HEK293 (cell line): ENCODE data around the gene RBCK1.

Source experiments
- GLIS1 ChIP-seq: fragments of 450-650 bp; formaldehyde crosslinking; IDR thresholded peaks from 2 replicates; pipeline ENCODE4 v1.5.1; 2016; ENCODE audit warnings: missing biosample characterization, missing genetic modification characterization
- IKZF3 ChIP-seq: fragments of 450-650 bp; IDR thresholded peaks from 2 replicates; pipeline ENCODE4 v1.5.0; 2018; ENCODE audit warnings: missing biosample characterization, mild to moderate bottlenecking, missing genetic modification characterization, moderate library complexity
- KLF9 ChIP-seq: fragments of 450-650 bp; formaldehyde crosslinking; IDR thresholded peaks from 2 replicates; pipeline ENCODE4 v1.5.1; 2016; ENCODE audit warnings: missing biosample characterization, missing genetic modification characterization, low read depth
- MZF1 ChIP-seq: fragments of 450-650 bp; formaldehyde crosslinking; IDR thresholded peaks from 2 replicates; pipeline ENCODE4 v1.5.1; 2017; ENCODE audit warnings: missing biosample characterization, missing genetic modification characterization, borderline replicate concordance
- PRDM1 ChIP-seq: fragments of 450-650 bp; formaldehyde crosslinking; IDR thresholded peaks from 2 replicates; pipeline ENCODE4; 2016; ENCODE audit warnings: missing biosample characterization, missing genetic modification characterization
- SP2 ChIP-seq: fragments of 450-650 bp; formaldehyde crosslinking; IDR thresholded peaks from 2 replicates; pipeline ENCODE4 v1.5.1; 2016; ENCODE audit warnings: missing biosample characterization, missing genetic modification characterization
- ZBTB8A ChIP-seq: fragments of 450-650 bp; formaldehyde crosslinking; IDR thresholded peaks from 2 replicates; pipeline ENCODE4 v1.5.1; 2016; ENCODE audit warnings: missing biosample characterization, missing genetic modification characterization
- ZNF184 ChIP-seq: fragments of 450-650 bp; IDR thresholded peaks from 2 replicates; pipeline ENCODE4 v1.5.1; 2018; ENCODE audit warnings: missing biosample characterization, mild to moderate bottlenecking, missing genetic modification characterization
- ZNF292 ChIP-seq: fragments of 450-650 bp; formaldehyde crosslinking; IDR thresholded peaks from 2 replicates; pipeline ENCODE4 v1.5.1; 2016; ENCODE audit warnings: low read depth, missing biosample characterization, missing genetic modification characterization, borderline replicate concordance
- ZNF341 ChIP-seq: fragments of 450-650 bp; formaldehyde crosslinking; IDR thresholded peaks from 2 replicates; pipeline ENCODE4; 2016; ENCODE audit warnings: low read depth, missing biosample characterization, missing genetic modification characterization
- ZNF350 ChIP-seq: fragments of 450-650 bp; formaldehyde crosslinking; IDR thresholded peaks from 2 replicates; pipeline ENCODE4 v1.5.0; 2017; ENCODE audit warnings: missing biosample characterization, mild to moderate bottlenecking, missing genetic modification characterization
- ZNF366 ChIP-seq: fragments of 450-650 bp; formaldehyde crosslinking; conservative IDR thresholded peaks from 2 replicates; pipeline ENCODE4 v1.5.1; 2016; ENCODE audit warnings: missing biosample characterization, missing genetic modification characterization
- ZNF404 ChIP-seq: fragments of 450-650 bp; formaldehyde crosslinking; IDR thresholded peaks from 2 replicates; pipeline ENCODE4 v1.5.1; 2017; ENCODE audit warnings: missing biosample characterization, missing genetic modification characterization
- ZNF707 ChIP-seq: fragments of 450-650 bp; formaldehyde crosslinking; IDR thresholded peaks from 2 replicates; pipeline ENCODE4 v1.5.1; 2016; ENCODE audit warnings: missing biosample characterization, missing genetic modification characterization
- ZNF776 ChIP-seq: fragments of 450-650 bp; formaldehyde crosslinking; IDR thresholded peaks from 2 replicates; pipeline ENCODE4 v1.5.0; 2017; ENCODE audit warnings: missing biosample characterization, missing genetic modification characterization, borderline replicate concordance
- ZNF785 ChIP-seq: fragments of 450-650 bp; formaldehyde crosslinking; IDR thresholded peaks from 2 replicates; pipeline ENCODE4 v1.5.1; 2016; ENCODE audit warnings: missing biosample characterization, missing genetic modification characterization
- ZNF791 ChIP-seq: fragments of 450-650 bp; formaldehyde crosslinking; IDR thresholded peaks from 2 replicates; pipeline ENCODE4 v1.5.1; 2016; ENCODE audit warnings: missing biosample characterization, missing genetic modification characterization
- ZXDB ChIP-seq: fragments of 450-650 bp; formaldehyde crosslinking; IDR thresholded peaks from 2 replicates; pipeline ENCODE4 v1.5.1; 2016; ENCODE audit warnings: missing biosample characterization, missing genetic modification characterization
- TF ChIP-seq, protein P1 (sequence below): fragments of 450-650 bp; formaldehyde crosslinking; IDR thresholded peaks from 2 replicates; pipeline ENCODE4 v1.5.1; 2016; ENCODE audit warnings: missing biosample characterization, missing genetic modification characterization
- TF ChIP-seq, protein P2 (sequence below): fragments of 450-650 bp; formaldehyde crosslinking; optimal IDR thresholded peaks from 2 replicates; pipeline ENCODE3; 2016; ENCODE audit warnings: missing biosample characterization, mild to moderate bottlenecking, missing genetic modification characterization
- TF ChIP-seq, protein P3 (sequence below): fragments of 450-650 bp; formaldehyde crosslinking; IDR thresholded peaks from 2 replicates; pipeline ENCODE4 v1.5.1; 2016; ENCODE audit warnings: missing biosample characterization, missing genetic modification characterization
- TF ChIP-seq, protein P4 (sequence below): fragments of 450-650 bp; formaldehyde crosslinking; IDR thresholded peaks from 2 replicates; pipeline ENCODE4 v1.5.1; 2017; ENCODE audit warnings: missing biosample characterization, missing genetic modification characterization
- TF ChIP-seq, protein P5 (sequence below): fragments of 450-650 bp; formaldehyde crosslinking; IDR thresholded peaks from 2 replicates; pipeline ENCODE4 v1.5.1; 2016; ENCODE audit warnings: missing biosample characterization, missing genetic modification characterization
- TF ChIP-seq, protein P6 (sequence below): fragments of 450-650 bp; formaldehyde crosslinking; IDR thresholded peaks from 2 replicates; pipeline ENCODE4 v1.5.1; 2016; ENCODE audit warnings: missing biosample characterization, missing genetic modification characterization

Gene RBCK1

DNA sequence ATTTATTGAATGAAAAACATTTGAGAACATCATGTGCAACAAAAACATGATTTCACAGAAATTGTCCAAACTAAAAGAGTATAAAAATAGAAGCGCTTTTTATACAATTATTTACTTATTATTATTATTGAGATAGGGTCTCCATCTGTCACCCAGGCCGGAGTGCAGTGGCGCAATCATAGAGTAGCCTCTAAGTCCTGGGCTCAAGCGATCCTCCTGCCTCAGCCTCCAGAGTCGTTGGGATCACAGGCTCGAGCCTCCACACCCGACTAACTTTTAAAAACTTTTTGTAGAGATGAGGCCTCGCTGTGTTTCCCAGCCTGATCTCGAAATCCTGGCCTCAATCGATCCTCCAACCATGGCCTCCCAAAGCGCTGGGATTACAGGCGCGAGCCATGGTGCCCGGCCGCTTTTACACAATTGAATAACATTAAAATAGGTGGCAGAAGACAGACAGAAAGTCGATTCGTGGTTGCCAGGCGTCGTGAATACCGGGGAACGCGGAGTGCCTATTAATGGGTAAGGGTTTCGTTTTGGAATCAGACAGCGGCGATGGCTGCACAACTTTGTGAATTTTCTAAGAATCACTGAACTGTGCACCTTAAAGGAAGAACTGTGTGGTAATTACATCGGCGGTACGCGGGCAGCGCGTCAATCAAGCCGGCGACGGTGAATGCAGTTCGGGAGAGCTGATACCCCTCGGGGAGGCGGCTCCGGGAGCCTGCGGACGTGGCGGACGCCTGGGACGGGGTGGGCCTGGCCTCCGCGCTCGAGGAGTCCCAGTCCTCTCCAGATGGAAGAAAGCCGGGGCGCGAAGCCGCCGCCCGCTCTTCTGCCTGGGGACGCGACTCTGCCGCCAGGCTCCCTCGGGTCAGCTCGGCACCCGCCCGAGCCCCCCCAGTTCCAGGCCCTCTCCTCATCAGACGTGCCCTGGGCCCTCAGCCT, 53.4 kb downstream of the RBCK1 start (continued):
- TF ChIP-seq, protein P1, sequence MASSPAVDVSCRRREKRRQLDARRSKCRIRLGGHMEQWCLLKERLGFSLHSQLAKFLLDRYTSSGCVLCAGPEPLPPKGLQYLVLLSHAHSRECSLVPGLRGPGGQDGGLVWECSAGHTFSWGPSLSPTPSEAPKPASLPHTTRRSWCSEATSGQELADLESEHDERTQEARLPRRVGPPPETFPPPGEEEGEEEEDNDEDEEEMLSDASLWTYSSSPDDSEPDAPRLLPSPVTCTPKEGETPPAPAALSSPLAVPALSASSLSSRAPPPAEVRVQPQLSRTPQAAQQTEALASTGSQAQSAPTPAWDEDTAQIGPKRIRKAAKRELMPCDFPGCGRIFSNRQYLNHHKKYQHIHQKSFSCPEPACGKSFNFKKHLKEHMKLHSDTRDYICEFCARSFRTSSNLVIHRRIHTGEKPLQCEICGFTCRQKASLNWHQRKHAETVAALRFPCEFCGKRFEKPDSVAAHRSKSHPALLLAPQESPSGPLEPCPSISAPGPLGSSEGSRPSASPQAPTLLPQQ, result peak; percentile 36; the same call in 1 of the 2 replicates
- TF ChIP-seq ZNF341 (tag by site-specific recombination) (peak; percentile 43; the same call in 1 of the 2 replicates), ZBTB8A (tag by site-specific recombination) (peak; percentile 60), ZXDB (tag by site-specific recombination) (peak; percentile 21; the same call in 1 of the 2 replicates), PRDM1 (no peak), ZNF350 (tag by site-specific recombination) (no peak), GLIS1 (tag by site-specific recombination) (peak; percentile 56), ZNF292 (tag by site-specific recombination) (no peak), ZNF785 (tag by site-specific recombination) (no peak), ZNF366 (tag by site-specific recombination) (0 out of 2 replicates have a peak, but pooled peaks have one; percentile 11), ZNF404 (tag by site-specific recombination) (no peak), ZNF791 (tag by site-specific recombination) (no peak), MZF1 (tag by site-specific recombination) (no peak), ZNF707 (tag by site-specific recombination) (no peak), ZNF776 (tag by site-specific recombination) (no peak), IKZF3 (tag by site-specific recombination) (0 out of 2 replicates have a peak, but pooled peaks have one; percentile 3), SP2 (tag by site-specific recombination) (peak; percentile 23; the same call in 1 of the 2 replicates), KLF9 (tag by site-specific recombination) (no peak; the same call in 1 of the 2 replicates), ZNF184 (no peak)
- TF ChIP-seq, protein P2, sequence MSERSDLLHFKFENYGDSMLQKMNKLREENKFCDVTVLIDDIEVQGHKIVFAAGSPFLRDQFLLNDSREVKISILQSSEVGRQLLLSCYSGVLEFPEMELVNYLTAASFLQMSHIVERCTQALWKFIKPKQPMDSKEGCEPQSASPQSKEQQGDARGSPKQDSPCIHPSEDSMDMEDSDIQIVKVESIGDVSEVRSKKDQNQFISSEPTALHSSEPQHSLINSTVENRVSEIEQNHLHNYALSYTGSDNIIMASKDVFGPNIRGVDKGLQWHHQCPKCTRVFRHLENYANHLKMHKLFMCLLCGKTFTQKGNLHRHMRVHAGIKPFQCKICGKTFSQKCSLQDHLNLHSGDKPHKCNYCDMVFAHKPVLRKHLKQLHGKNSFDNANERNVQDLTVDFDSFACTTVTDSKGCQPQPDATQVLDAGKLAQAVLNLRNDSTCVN (tag by site-specific recombination), result peak; percentile 82
- TF ChIP-seq, protein P3, sequence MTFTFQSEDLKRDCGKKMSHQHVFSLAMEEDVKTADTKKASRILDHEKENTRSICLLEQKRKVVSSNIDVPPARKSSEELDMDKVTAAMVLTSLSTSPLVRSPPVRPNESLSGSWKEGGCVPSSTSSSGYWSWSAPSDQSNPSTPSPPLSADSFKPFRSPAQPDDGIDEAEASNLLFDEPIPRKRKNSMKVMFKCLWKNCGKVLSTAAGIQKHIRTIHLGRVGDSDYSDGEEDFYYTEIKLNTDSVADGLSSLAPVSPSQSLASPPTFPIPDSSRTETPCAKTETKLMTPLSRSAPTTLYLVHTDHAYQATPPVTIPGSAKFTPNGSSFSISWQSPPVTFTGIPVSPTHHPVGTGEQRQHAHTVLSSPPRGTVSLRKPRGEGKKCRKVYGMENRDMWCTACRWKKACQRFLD (tag by site-specific recombination), result no peak
- TF ChIP-seq, protein P4, sequence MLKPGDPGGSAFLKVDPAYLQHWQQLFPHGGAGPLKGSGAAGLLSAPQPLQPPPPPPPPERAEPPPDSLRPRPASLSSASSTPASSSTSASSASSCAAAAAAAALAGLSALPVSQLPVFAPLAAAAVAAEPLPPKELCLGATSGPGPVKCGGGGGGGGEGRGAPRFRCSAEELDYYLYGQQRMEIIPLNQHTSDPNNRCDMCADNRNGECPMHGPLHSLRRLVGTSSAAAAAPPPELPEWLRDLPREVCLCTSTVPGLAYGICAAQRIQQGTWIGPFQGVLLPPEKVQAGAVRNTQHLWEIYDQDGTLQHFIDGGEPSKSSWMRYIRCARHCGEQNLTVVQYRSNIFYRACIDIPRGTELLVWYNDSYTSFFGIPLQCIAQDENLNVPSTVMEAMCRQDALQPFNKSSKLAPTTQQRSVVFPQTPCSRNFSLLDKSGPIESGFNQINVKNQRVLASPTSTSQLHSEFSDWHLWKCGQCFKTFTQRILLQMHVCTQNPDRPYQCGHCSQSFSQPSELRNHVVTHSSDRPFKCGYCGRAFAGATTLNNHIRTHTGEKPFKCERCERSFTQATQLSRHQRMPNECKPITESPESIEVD (tag by site-specific recombination), result no peak
- TF ChIP-seq, protein P5, sequence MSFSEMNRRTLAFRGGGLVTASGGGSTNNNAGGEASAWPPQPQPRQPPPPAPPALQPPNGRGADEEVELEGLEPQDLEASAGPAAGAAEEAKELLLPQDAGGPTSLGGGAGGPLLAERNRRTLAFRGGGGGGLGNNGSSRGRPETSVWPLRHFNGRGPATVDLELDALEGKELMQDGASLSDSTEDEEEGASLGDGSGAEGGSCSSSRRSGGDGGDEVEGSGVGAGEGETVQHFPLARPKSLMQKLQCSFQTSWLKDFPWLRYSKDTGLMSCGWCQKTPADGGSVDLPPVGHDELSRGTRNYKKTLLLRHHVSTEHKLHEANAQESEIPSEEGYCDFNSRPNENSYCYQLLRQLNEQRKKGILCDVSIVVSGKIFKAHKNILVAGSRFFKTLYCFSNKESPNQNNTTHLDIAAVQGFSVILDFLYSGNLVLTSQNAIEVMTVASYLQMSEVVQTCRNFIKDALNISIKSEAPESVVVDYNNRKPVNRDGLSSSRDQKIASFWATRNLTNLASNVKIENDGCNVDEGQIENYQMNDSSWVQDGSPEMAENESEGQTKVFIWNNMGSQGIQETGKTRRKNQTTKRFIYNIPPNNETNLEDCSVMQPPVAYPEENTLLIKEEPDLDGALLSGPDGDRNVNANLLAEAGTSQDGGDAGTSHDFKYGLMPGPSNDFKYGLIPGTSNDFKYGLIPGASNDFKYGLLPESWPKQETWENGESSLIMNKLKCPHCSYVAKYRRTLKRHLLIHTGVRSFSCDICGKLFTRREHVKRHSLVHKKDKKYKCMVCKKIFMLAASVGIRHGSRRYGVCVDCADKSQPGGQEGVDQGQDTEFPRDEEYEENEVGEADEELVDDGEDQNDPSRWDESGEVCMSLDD (tag by site-specific recombination), result 0 out of 2 replicates have a peak, but pooled peaks have one; percentile 64
- TF ChIP-seq, protein P6, sequence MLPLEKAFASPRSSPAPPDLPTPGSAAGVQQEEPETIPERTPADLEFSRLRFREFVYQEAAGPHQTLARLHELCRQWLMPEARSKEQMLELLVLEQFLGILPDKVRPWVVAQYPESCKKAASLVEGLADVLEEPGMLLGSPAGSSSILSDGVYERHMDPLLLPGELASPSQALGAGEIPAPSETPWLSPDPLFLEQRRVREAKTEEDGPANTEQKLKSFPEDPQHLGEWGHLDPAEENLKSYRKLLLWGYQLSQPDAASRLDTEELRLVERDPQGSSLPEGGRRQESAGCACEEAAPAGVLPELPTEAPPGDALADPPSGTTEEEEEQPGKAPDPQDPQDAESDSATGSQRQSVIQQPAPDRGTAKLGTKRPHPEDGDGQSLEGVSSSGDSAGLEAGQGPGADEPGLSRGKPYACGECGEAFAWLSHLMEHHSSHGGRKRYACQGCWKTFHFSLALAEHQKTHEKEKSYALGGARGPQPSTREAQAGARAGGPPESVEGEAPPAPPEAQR (tag by site-specific recombination), result no peak
